Heart left ventricle (tissue), 11 donors: Measurements from ENCODE around the gene RAB4A. TPM values are rescaled to one million over a fixed set of nuclear protein-coding genes. Genes with fewer than 3 reads are reported as not detected.

Experiments
- polyA plus RNA-seq, 2 donors: library from polyadenylated mRNA; stranded (reverse); fragments of 200-250 nt; gene quantifications; one replicate each; pipeline ENCODE4 v1.2.3, GENCODE V29; 2013
- total RNA-seq, 9 donors: library from RNA; depleted of rRNA in 2 of 9; stranded (reverse); fragments of >200 nt in 2 of 9; fragmentation: NEBNext Ultra II Directional in 3 of 9; extraction: Animal tissue kit (Norgen Biotek cat#: 25700) in 3 of 9; gene quantifications; one replicate each; pipeline versions ENCODE4 v1.1.0 to v1.2.4, GENCODE V29; 2016 to 2023
- donor health status: ischemic (EF 13 %, LVEDD 7.1; RV severe dilation, severe dysfunction).
- donor health status: healthy with polysubstance abuse.
- donor health status: DM: no; HTN: yes; CAD: no.
- donor health status: DM: no; HTN: no; CAD: no.
- donor health status: ischemic (EF 25% LVEDD 5.7; RV mildly dilated, moderate dysfunction).
- donor health status: healthy.
- donor health status: DM: yes; HTN: yes; CAD: no.
- donor health status: PGD.
- donor health status: nonischemic (EF 23%, LVEDD 6.1; RV moderate dilation, normal function).

RAB4A gene
- total and polyA plus RNA-seq, 11 donors: 27.6 to 159 (median 92.2) TPM

Other genes with a start within 250 kb of the RAB4A start
- gene CCSAP, start 71.9 kb downstream of the RAB4A start, total RNA-seq: 1 to 10 TPM in 8 of 9 donors, under 1 TPM in 1; 0.94 to 6.2 (median 3.0) TPM
- 1 to 10 TPM; 1.1 to 1.4 TPM for gene CCSAP, start 71.9 kb downstream of the RAB4A start, polyA plus RNA-seq
- over 10,000 TPM in 4 of 9 donors, 1,000 to 10,000 TPM in 5; 1,926 to 30,941 (median 8,947) TPM for gene ACTA1, start 163.0 kb downstream of the RAB4A start, total RNA-seq
- gene ACTA1, start 163.0 kb downstream of the RAB4A start, polyA plus RNA-seq: 1,000 to 10,000 TPM; 3,190 to 8,475 TPM
- 10 to 100 TPM; 23.1 to 37.3 (median 31.0) TPM for gene NUP133, start 237.2 kb downstream of the RAB4A start, total RNA-seq
- gene NUP133, start 237.2 kb downstream of the RAB4A start, polyA plus RNA-seq: 10 to 100 TPM in 1 of 2 donors, 1 to 10 TPM in 1; 8.0 to 16.5 TPM